ENCODE results near the gene EAF1.
"Not testable (repeated sequence)": the region's sequence is repeated elsewhere in the genome, so short reads cannot be mapped to it uniquely, and the experiment has no call there.

The EAF1 gene

DNA sequence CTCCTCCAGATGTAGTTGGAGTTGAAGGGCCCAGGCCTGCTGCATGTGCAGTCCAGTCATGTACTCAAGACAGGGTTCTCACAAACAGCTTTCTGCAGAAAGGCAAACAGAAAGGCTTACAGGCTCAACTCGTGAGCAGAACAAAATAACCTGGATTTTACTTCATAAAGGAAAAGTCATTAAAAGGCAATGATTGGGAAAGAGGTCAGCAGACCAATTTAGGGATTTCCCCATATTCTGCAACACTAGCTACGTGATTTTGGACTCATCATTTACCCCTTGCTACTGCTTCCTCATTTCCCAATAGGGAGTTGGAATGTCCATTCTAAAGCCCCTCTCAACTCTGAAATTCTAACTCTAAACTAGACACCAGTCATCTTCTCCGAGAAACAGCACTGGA lies 18.2 kb upstream of the EAF1 start:
- no peak for DNase-seq

DNA sequence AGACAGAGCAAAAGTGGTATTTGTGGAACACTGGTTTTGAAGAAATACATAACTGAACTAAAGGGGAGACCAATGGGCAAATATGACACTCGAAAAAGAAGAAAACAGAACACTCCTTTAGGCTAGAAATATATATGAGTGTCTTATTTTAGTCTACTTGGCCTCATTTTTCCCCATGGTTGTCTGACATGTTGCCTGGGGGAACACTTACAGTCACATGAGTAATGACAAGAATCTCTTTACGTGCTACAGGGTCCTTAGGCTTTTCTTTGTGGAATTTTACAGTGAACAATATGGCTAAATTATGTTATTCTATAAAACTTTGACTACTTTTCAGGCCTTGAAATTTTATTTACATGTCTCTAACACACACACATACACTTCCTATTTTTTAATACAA lies 17.6 kb upstream of the EAF1 start:
- DNase-seq: no peak

DNA sequence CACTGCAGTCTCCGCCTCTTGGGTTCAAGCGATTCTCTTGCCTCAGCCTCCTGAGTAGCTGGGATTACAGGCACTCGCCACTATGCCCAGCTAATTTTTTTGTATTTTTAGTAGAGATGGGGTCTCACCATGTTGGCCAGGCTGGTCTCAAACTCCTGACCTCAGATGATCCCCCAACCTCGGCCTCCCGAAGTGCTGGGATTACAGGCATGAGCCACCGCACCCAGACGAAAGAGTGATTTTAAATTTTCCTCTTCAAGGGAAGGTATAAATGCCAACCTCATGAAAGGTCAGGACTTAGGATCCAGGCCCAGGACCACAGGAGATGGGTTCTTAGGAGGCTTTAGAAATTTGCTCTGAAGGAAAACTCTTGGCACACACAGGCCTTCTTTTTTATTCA lies 16.4 kb upstream of the EAF1 start:
- not testable (repeated sequence) for DNase-seq

DNA sequence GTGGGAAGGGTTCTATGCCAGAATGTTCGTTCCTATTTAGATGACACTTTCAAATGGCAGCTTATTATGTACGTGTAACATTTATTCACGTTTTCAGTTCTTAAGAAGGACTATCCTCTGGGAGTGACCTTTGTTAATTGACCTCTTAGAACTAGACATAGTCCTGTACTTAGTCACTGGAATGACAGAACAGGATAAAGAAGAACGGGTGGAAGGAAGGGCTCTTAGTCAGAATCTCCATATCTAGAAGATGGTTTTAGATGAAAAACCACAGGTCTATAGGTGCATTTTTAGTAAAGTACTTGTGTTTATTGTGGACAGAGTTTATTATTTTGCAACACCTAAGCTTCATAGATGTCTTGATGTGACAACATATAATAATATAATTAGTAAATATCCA lies 6.5 kb upstream of the EAF1 start:
- DNase-seq: no peak

DNA sequence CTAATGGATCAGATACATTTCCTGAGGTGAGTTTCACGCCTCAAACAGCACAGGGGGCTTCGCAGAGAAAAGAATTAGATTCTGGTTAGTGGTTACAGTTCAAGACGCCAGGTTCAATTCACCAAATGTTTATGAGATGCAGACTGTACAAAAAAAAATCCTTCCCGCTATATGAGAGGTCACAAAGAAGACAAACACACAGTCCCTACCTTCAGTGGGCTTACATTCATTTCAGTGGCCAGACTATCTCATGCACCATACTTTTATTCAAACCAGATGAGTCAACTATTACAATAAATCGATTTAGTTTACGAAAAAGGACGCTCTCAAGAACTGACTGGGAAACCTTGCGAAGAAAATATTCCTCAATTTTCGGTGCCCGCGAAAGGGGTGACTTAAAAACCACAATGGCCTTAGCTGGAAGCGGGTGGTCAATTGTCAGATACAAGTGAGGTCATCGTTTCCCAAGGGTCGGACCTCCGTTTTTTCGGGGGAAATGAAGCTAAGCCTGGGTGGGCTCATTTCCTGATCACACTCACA lies 749 bp upstream of the EAF1 start:
- DNase-seq: no peak

DNA sequence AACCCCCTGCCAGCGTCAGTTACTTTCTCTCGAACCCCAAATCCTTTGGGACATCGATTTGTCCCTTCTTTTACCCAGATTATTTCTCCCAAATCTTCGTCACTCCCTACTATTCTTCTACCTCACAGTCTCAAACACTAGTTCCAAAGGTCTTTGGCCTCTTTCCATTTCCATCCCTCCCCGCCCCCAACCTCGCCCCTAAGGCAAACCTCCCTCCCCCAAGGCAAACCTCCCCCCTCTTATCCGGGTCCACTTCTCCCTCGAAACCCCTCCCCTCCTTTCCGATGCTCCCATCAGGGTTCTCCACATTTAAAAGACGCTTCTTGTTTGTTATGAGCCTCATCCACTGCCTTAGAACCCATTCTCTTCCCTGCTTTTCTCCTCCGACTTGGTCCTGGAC lies 583 bp downstream of the EAF1 start:
- DNase-seq: no peak

DNA sequence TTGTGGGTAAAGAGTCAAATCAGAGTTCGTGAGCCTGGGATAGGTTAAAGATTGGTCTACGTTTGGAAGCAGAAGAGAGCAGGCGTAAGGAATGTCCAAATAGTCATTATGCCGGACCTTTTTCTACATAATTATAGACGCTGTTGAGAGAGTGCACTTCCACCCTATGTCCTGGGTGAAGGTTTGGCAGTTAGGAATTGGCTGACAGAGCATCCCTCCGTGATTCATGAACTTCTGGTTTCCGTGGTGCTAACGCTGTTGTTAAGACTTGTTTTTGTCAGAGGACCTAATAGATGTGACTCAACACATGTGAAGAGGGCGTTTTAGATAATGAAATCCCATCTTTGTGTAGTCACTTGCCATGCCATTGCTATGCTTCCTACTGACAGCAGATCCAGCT lies 1.1 kb downstream of the EAF1 start:
- no peak for DNase-seq

DNA sequence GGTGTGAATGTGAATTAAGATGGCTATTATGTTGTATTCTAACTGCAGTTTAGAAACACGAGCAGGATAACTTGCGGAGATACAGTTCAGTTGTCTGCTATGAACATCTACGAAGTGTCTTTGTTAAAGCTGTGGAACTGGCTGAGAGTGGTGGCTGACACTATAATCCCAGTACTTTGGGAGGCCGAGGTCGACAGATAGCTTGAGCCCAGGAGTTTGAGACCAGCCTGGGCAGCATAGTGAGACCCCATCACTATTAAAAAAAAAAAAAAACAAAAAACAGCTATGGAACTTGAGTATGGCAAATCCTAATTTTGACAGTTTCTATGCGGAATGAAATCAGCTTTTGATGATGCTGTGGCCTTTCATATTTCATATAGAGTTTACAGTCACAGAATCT lies 1.7 kb downstream of the EAF1 start:
- DNase-seq: no peak

DNA sequence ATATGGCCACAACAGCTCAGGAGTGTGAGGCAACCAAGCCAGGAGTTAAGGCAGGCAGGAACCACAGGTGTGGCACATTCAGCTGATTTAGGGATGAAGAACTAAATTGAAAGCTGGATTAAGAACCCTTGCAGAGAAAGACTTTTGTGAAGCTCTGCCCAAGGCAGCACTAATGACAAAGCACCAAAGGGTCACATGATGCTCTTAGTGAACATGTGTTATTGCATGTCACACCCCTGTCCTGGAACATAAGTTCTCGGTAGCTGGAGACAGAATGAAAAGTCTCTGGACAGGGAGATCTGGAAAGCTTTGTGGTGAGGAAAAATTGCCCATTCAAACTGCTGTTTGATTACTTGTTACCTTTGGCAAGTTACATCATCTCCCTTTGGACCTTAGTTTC lies 3.2 kb downstream of the EAF1 start:
- DNase-seq: no peak

DNA sequence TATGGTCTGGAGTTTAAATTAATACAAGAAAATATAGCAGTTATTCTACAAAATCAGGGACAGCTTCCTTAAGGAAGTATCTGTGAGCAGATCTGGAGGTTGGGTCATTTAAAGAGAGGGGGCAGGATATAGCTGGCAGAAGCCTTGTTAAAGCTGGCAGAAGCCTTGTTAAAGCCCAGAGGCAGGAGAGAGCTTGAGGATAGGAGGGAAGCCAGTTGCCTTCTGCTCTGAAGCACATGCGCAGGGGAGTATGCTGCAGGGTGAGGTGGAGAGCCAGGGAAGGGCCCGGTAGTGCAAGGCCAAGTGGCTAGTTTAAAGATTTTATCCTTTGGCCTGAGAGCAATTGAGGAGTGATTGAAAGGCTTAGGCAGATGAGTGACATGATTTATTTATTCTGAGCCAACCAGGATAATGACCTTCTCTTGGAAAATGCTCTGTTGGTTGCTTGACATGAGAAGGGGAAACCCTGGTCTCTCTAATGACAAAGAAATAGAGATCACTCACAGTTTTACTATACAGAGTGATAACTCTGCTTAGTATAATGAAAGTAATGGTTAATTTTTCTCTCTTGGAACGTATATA lies 3.9 kb downstream of the EAF1 start:
- DNase-seq: no peak

DNA sequence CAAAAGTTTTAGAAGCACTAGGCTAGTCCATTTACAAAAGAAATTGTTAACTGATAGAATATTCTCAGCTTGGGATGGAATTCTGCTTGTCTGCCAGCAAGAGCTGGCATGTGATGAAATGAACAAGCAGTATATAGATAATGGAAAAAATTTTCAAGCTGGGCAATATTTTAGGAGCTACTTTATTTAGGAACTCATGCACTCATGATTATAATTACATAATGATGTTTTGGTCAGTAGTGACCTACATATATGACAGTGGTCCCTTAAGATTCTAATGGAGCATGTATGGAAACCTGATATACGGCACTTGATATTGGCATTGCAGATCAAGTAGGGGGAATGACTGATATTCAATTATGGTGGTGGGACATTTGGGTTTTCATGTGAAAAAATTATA lies 6.1 kb downstream of the EAF1 start:
- no peak for DNase-seq

DNA sequence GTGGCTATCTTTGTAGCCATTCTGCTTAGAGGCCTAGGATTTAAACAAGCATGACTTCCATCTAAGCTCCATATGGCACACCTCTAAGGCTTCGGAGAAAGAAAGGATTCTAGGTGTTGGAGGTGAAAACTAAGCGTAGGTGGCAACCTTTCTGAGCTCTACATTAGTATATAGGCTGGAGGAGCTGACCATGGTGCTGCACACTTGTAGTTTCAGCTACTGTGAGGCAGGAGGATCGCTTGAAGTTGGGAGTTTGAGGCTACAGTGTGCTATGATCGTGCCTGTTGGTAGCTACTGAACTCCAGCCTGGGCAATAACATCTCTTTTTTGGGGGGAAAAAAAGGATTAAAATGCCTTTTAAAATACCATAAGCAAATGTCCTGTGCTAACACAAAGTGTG lies 7.4 kb downstream of the EAF1 start:
- no peak for DNase-seq

DNA sequence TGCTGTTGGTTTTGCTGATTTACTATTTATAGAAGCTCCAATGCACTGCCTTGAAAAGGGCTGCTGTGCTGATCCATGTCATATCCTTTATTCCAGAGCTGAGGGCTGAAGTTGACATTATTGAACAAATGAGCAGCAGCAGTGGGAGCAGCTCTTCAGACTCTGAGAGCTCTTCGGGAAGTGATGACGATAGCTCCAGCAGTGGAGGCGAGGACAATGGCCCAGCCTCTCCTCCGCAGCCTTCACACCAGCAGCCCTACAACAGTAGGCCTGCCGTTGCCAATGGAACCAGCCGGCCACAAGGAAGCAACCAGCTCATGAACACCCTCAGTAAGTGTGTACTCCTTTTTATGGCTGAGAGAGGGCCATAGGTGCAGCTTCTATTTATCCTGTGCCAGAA lies 8.8 kb downstream of the EAF1 start:
- DNase-seq: no peak

DNA sequence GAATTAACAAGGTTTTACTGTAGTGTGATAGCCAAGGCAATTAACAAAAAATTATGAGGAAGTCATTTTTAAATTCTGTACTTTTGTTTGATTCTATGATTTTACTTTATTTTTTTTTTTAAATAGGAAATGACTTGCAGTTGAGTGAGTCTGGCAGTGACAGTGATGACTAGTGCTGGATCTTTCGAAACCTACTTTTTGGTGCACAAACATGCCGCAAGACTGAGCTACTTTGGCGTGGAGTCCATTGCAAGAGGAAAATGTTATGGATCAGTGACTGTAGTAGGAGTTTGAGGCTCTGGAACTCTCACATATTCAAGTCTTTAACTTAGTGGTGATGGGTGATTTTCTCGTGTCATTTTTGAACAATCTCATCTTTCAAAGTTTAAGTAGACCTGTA lies 11.6 kb downstream of the EAF1 start:
- DNase-seq: no peak

DNA sequence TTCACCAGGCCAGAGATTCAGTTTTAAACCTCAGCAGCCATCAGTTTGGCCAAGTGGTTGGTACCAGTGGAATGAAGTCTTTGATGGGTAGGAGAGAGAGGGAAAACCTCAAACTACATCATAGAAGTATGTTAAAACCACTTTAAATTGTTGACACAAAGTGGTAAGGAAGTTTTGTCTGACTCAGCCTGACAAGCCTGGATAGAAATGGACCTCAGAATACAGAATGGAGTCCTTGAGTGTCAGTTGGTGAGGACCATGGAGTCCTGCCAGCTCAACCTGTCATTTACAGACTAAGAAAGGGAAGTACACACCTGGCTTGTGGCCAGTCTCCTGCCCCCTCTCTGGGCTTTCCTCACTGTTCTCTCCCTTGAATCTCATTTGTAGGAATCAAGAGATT lies 12.1 kb downstream of the EAF1 start:
- DNase-seq: no peak

DNA sequence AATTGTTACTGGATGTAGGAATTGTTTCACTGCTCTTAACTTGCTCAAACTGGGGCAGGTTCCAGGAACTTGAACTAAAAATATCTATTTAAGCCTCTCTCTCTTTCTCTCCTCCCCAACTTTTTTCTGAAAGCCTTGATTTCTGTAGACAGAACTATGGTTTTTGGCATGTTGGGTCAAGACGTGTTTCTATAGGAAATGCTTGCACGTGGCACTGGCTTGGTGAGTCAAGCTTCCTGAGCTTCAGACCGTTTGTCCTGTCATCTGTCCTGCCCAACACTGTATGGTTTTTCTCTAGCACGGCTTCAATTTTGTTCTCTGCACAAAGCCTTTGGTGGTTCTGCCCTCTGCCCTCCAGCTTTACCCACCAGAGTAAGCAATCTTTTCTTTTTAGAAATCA lies 13.5 kb downstream of the EAF1 start:
- DNase-seq: no peak

DNA sequence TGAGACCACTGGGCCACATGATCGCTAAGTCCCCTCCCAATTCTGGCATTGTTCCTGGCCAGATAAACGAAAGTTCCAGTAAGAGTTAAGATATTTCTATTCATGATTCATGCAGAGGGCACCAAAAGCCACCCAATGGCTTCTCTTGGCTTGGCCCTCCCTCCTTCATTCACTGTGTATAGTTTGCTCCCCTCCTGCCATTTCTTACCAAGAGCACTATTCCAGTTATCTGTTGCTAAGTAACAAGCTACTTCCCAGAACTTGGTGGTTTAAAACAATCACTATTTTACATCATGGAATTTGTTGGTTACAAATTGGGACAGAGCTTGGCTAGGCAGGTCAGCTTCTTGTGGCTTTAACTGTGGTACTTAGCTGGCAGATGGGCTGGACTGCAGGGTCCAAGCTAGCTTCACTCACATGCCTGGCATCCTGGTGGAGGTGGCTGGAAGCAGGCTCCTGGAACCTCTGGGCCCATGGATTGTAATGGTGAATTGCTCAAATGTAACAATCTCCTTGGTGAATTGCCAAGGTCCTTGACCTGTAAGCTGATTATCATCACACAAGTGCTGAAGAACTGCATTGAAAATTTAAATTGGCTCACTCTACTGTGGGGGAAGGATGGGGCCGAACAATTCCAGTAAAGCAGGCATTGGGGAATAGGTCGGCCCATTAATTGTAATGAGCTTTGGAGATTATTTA lies 16.6 kb downstream of the EAF1 start:
- no peak for DNase-seq

DNA sequence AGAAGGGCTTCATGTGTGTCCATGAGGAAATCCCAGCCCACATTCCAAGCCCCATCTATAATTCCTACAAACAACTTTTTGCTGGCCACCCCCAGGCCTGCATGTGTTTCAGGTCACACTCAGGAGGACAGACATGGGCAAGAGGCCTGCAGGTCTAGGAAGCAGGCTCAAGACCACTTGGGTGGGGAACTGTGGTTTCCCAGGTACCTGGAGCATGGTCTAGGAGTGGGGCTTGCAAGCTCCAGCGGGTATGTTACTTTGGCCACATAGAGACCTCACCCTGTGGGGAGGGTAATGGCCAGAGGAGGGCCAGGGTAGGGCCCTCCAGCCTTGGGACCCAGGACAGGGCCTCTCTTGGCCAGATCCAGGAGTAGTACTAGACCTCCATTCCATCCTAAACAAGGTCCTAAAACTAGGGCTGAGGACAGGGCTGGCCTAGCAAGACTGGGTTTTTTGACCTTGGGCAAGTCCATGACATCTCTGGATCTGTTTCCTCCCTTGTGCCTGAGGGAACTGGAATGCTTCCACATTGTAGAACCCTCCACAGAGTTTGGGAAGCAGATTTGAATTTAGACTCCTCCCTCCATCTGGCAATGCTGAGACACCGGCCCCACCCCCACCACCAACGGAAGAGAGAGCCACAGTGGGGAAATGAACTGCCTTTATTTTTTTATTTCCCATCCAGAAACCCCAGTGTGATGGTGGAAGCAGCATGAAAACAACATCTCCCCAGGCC lies 22.3 kb downstream of the EAF1 start:
- DNase-seq: no peak

DNA sequence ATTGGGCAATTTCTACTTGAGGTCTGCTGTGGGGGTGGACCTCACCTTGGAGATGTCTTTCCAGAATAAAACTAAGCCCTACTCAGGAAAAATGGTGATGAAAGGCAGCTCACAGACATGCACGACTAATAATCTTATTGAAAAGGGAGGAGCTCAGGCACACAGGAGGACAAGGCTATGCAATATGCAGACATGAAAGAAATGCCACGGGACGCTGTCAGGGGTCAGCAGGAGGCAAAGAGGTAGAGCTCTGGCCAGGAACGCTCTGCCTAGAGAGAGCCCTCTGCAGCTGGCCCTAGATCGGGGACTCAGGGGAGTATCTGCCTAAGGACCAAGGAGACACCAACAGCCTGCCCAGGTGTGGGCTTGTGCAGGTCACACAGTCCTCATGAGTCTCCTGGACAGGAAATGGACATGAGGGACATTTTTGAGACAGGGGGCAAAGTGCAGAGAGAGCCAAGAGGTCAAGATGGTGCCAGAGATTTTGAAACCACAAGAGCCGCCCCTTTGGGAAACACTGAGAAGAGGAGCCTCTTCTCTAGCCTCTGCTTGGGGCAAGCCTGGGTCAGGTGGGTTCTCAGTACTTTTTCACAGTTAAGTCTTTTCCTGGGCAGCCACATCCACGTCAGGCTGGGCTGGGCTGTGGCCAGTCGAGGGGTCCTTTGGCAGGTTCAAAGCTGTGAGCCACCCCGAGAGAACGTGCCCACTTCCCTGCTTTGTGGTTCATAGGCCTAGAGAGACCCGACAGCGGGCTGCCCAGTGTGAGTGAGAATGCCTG lies 23.2 kb downstream of the EAF1 start:
- no peak for DNase-seq

DNA sequence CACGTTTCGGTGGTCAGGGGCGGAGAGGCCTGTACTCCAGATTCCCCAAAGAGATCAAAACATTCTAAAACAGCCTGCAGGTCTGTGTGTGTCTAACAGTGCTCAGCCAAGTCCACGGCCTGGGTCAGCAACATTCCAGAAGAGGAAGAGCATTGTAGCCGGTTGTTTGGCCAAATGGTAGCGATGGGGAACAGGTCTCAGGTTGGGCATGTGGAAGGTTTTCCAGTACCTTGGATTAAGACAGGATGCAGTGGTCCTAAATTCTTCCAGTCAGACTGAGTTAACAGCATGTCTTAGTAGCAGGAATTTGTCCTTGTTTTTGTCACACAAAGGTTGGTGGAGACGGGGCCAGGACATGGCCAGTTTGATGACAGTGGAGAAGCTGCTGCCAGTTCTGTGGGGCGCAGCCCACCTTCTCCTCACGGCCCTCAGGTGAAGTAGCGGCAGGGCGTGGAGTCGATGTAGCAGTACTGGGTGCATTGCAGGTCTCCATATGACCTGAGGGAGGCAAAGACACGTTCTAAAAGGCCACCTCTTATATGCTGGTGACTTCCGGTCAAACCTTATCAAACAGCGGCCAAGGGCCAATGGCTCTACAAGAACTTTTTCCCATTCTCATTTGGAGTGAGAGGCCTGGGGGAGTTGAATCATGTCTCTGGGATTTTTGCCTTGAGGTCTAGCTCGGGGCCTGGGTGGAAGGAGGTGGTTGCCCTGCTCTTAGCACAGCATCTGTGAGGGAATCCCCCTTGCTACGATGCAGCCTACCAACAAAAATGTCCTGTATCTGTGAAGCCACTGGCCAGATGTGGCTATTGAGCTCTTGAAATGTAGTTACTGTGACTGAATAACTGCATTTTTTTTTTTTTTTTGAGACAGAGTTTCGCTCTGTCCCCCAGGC lies 24.1 kb downstream of the EAF1 start:
- DNase-seq: no peak

DNA sequence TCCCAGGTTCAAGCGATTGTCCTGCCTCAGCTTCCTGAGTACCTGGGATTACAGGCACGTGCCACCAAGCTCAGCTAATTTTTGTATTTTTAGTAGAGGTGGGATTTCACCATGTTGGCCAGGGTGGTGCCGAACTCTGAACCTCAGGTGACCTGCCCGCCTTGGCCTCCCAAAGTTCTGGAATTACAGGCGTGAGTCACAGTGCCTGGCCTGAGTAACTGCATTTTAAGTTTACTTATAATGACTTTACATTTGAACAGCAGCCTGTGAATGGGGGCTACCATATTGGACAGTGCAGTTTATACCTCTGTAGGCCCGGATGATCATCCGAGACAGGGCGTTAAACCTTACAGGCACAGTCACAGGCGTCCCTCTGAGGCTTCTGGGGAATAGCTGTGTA lies 24.8 kb downstream of the EAF1 start:
- no peak for DNase-seq

DNA sequence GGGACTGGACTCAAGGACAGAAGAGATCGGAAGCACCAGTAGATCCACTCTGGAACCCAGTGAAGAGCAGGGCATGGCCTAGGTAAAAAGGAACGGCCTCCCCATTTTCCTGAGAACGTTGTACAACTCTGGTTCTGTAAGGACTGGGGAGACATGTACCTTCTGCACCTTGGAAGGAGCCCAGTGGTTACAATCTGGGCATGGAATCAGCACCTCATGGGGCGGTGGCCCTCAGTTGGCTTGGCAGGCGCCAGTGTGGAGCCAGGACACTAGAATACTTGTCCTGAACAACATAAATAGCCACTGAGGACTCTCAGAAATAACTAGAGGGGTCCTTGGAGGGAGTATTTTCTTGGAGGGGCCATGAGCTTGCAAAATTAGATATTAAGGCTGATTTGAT lies 25.6 kb downstream of the EAF1 start:
- no peak for DNase-seq

All from NCI-H526 treated with DMSO at 0.1 percent for 48 hours (cell line).